Measurements from ENCODE around the gene FIGNL2. TPM values are rescaled to one million over a fixed set of nuclear protein-coding genes. Genes with fewer than 3 reads are reported as not detected.

FIGNL2 gene
- total RNA-seq, 1 donor from 2014 or later, result 0.91 TPM

- DNase-seq (ENCODE audit: low spot score), result no peak
These were observed 25.5 kb upstream of the FIGNL2 start for GRCh38 chr12:51874000-51874399.

GRCh38 chr12:51873251-51873994 is 24.9 kb upstream of the FIGNL2 start:
- DNase-seq (ENCODE audit: low spot score), result no peak

GRCh38 chr12:51872689-51872981 is 24.1 kb upstream of the FIGNL2 start:
- no peak for DNase-seq (ENCODE audit: low spot score)

- no peak for DNase-seq (ENCODE audit: low spot score)
These were observed 23.6 kb upstream of the FIGNL2 start for GRCh38 chr12:51871918-51872688.

- DNase-seq (ENCODE audit: low spot score), result no peak
These were observed 22.6 kb upstream of the FIGNL2 start for GRCh38 chr12:51871126-51871525.

- DNase-seq (ENCODE audit: low spot score), result no peak
These were observed 22.0 kb upstream of the FIGNL2 start for GRCh38 chr12:51870504-51870903.

GRCh38 chr12:51869931-51870330 is 21.4 kb upstream of the FIGNL2 start:
- no peak for DNase-seq (ENCODE audit: low spot score)

- DNase-seq (ENCODE audit: low spot score), result no peak
These were observed 21.0 kb upstream of the FIGNL2 start for GRCh38 chr12:51869496-51869865.

GRCh38 chr12:51868821-51869495 is 20.4 kb upstream of the FIGNL2 start:
- DNase-seq (ENCODE audit: low spot score), result no peak

- no peak for DNase-seq (ENCODE audit: low spot score)
These were observed 19.4 kb upstream of the FIGNL2 start for GRCh38 chr12:51867796-51868428.

- DNase-seq (ENCODE audit: low spot score), result no peak
These were observed 18.9 kb upstream of the FIGNL2 start for GRCh38 chr12:51867371-51867770.

GRCh38 chr12:51866762-51867161 is 18.2 kb upstream of the FIGNL2 start:
- DNase-seq (ENCODE audit: low spot score), result no peak

- no peak for DNase-seq (ENCODE audit: low spot score)
These were observed 17.8 kb upstream of the FIGNL2 start for GRCh38 chr12:51866324-51866723.

GRCh38 chr12:51865757-51866270 is 17.3 kb upstream of the FIGNL2 start:
- no peak for DNase-seq (ENCODE audit: low spot score)

GRCh38 chr12:51864833-51865670 is 16.5 kb upstream of the FIGNL2 start:
- DNase-seq (ENCODE audit: low spot score), result no peak

GRCh38 chr12:51863933-51864832 is 15.7 kb upstream of the FIGNL2 start:
- DNase-seq (ENCODE audit: low spot score), result no peak

- no peak for DNase-seq (ENCODE audit: low spot score)
These were observed 14.9 kb upstream of the FIGNL2 start for GRCh38 chr12:51863363-51863932.

- no peak for DNase-seq (ENCODE audit: low spot score)
These were observed 14.4 kb upstream of the FIGNL2 start for GRCh38 chr12:51862947-51863346.

GRCh38 chr12:51860986-51861385 is 12.5 kb upstream of the FIGNL2 start:
- DNase-seq (ENCODE audit: low spot score), result no peak

Data from ureter (tissue), 1 donor.